ENCODE results near the gene ZEB2. TPM values are rescaled to one million over a fixed set of nuclear protein-coding genes. Genes with fewer than 3 reads are reported as not detected.
A peak's percentile ranks its signal among the peaks of the same experiment; 100 is the strongest.

ZEB2 gene
- total RNA-seq, 2 donors from 2014 or later: 22.5 to 58.2 TPM

DNA sequence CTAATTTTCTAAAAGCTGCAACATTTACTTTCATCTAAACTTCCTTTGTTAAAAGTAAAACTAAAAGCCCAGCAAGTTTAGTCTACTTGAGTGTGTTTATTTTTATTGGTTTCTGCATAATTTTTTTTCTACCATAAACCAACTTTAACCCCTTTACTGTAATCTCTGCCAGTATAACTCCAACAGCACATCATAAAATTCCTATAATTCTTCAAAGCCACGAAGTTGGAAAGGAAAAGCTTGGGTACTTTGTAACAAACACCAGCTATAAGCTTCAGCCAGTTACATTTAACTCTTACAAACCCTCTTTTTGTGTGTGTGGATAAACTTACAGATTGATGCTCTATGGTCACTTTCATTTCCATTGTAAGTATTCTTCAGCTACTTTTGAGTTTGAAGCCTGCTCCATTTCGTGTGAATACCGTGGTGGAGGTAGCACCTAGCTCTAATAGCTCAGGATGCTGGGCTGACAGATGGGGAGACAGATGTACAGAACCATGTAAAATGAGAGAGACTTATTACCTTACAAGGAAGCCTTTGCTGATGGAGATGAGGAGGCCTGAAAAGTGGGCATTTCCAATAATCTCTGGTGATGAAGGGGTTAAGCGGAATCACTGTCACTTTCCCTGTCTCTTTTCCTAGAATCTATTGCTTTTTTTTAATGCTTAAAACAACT, 42.5 kb downstream of the ZEB2 start:
- Mint-ChIP-seq H3K4me1 (ENCODE audit: low read depth) (peaks cover 26% of the 10 kb centered on the region), H3K4me3 (peak overlapping the region in 1 of 2 donors; percentile 12), H3K27me3 (ENCODE audit: low read depth) (no peaks in the 10 kb centered on the region), H3K36me3 (ENCODE audit: insufficient read depth in 2 of 2) (no peaks in the 10 kb centered on the region), H3K27ac (no peak overlapping the region), H3K9me3 (no peaks in the 10 kb centered on the region)
- ATAC-seq (replicated peaks in 1 of 2) (no peak), DNase-seq (no peak)

DNA sequence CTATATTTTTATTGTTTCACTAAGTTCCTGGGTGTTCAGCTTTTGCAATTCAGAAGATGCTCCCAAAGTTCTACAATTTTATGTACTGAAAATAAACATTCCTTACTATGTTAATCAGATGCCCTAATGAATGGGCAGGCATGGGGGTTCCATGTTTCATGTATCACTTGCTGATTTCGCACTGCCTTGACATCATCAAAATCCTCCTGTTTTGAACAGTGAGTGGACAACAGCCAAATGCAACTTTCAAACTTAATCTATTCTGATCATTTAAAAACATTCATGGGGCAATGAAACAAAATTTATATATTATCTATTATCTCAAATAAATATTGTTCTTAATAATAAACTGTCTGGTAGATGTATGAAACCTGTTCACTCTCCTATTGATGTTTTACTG, 43.2 kb downstream of the ZEB2 start:
- Mint-ChIP-seq H3K4me1 (ENCODE audit: low read depth) (peaks cover 20% of the 10 kb centered on the region), H3K9me3 (no peaks in the 10 kb centered on the region), H3K27me3 (ENCODE audit: low read depth) (no peaks in the 10 kb centered on the region), H3K27ac (no peak overlapping the region), H3K4me3 (no peak overlapping the region), H3K36me3 (ENCODE audit: insufficient read depth in 2 of 2) (no peaks in the 10 kb centered on the region)
- ATAC-seq (replicated peaks in 1 of 2) (no peak), DNase-seq (no peak)

DNA sequence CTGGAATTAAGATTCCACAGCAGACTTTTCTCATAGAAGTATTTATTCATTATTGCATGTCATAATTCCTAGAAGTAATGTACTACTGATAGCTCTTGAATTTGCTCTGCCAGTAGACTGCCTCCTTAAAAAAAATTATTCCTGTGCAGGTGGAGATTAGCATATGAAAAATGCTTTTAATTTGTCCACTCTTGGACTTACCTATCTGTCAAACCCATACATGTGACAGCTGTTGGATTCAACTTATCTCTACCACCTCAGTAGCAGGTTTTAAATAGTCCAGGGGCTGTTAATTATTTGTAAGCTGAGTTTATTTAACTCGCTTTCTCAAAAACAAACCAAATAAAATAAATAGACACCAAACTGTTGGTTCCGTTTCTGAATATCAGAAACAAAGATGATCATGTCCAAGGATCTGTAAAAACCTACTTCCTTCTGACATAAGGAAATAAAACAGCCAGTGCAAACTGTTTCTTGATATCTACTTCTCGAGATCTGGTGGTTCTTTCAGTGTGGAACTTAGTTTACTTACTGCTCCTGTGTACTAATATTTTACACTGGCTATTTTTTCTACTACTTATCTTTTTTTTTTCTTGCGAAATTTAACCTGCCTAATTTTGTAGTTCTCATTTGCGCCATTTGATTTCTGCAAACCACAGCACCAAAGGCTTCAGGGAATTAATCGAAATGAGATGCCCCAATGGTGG, 44.2 kb downstream of the ZEB2 start:
- Mint-ChIP-seq H3K36me3 (ENCODE audit: insufficient read depth in 2 of 2) (no peaks in the 10 kb centered on the region), H3K27ac (no peak overlapping the region), H3K27me3 (ENCODE audit: low read depth) (no peaks in the 10 kb centered on the region), H3K9me3 (no peaks in the 10 kb centered on the region), H3K4me1 (ENCODE audit: low read depth) (peaks cover 13% of the 10 kb centered on the region), H3K4me3 (no peak overlapping the region)
- ATAC-seq (replicated peaks in 1 of 2) (no peak), DNase-seq (no peak)

DNA sequence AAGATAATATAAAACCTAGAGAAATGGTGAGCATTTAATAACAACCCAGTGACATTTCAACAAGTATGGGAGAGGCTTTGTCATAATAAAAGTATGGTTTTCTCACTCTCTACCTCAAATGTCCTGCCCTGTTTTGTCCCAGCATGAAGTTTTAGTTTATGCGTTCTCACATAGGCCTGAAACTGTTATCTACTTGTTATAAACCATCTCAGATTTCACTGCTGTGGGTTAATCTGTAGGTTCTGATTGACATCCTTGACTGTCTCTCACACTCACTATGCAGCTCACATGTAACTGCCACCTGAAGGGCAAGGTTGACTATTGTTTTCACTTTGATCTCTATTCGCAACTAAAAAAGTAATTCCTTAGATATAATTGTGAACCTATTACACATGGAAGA, 44.9 kb downstream of the ZEB2 start:
- Mint-ChIP-seq H3K27ac (no peak overlapping the region), H3K4me3 (no peak overlapping the region), H3K27me3 (ENCODE audit: low read depth) (no peaks in the 10 kb centered on the region), H3K9me3 (no peaks in the 10 kb centered on the region), H3K4me1 (ENCODE audit: low read depth) (peaks cover 12% of the 10 kb centered on the region), H3K36me3 (ENCODE audit: insufficient read depth in 2 of 2) (no peaks in the 10 kb centered on the region)
- peak; percentile 41 to 61 for ATAC-seq (replicated peaks in 1 of 2)
- DNase-seq: no peak

DNA sequence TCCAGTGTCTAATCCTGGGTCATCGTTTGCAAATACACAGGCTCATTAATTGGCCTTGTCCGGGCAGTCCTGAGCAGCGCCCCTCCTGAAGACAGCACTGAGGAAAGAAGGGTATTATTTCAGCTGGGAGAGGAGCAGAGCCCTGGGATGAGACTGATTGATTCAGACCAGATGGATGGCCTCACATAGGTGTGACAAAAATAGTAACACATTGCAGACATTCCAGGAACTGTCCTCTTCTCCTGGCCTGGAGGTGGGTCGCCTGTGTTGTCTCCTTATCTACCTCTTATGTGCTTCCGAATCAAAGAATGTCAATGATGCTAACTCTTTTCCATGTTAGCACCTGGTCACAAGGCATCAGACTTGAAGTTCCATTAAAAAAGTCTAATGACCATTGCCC, 45.9 kb downstream of the ZEB2 start:
- Mint-ChIP-seq H3K27me3 (ENCODE audit: low read depth) (no peaks in the 10 kb centered on the region), H3K27ac (no peak overlapping the region), H3K4me1 (ENCODE audit: low read depth) (peaks cover 12% of the 10 kb centered on the region), H3K4me3 (no peak overlapping the region), H3K36me3 (ENCODE audit: insufficient read depth in 2 of 2) (no peaks in the 10 kb centered on the region), H3K9me3 (no peaks in the 10 kb centered on the region)
- DNase-seq: no peak
- no peak for ATAC-seq (replicated peaks in 1 of 2)

DNA sequence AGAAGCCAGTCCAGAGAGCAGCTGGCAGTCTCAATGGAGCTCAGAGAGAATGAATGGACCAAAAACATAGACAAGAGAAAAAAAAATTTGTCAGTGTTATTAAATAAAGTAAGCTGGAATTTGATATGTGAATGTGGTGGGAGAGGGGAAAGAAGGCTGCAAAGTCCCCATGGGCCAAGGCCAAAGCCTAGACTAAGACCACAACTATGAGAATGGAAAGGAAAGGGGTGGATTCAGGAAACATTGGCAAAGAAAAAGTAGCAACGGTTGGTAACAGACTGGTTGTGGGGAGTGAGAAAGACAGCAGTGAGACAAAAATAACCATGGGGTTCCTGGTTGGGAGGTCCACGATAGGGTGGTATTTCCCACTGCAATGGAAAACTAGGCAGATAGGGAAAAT, 47.0 kb downstream of the ZEB2 start:
- H3K36me3 Mint-ChIP-seq (ENCODE audit: insufficient read depth in 2 of 2): peaks cover 0 to under 1% of the 10 kb centered on the region in 2 donors
- ATAC-seq (replicated peaks in 1 of 2) (no peak), DNase-seq (no peak)
- H3K27me3 Mint-ChIP-seq (ENCODE audit: low read depth): peaks cover 4% of the 10 kb centered on the region
- H3K9me3 Mint-ChIP-seq: no peaks in the 10 kb centered on the region
- no peak overlapping the region for H3K27ac Mint-ChIP-seq
- peaks cover 13% of the 10 kb centered on the region for H3K4me1 Mint-ChIP-seq (ENCODE audit: low read depth)
- H3K4me3 Mint-ChIP-seq: no peak overlapping the region

DNA sequence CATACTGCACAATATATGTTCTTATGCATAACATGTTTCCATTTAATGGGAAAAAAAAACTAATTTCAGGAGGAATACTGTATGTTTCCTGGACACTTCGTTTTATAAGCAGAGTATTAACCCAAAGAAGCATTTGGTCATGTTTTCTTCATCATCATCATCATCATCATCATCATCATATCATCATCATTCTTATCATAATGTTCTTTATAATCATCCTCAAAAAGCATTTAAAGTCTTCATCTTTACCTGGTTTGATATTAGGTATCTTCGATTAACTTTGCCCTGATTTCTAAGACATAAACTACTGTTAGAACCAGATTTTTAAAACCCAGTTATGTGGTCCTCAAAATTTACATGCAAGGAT, 47.9 kb downstream of the ZEB2 start:
- Mint-ChIP-seq H3K4me3 (no peak overlapping the region), H3K4me1 (ENCODE audit: low read depth) (peaks cover 16% of the 10 kb centered on the region), H3K9me3 (no peaks in the 10 kb centered on the region), H3K27ac (no peak overlapping the region), H3K27me3 (ENCODE audit: low read depth) (peaks cover 9% of the 10 kb centered on the region), H3K36me3 (ENCODE audit: insufficient read depth in 2 of 2) (peaks cover 0 to 3% of the 10 kb centered on the region in 2 donors)
- ATAC-seq (replicated peaks in 1 of 2): no peak
- no peak for DNase-seq

DNA sequence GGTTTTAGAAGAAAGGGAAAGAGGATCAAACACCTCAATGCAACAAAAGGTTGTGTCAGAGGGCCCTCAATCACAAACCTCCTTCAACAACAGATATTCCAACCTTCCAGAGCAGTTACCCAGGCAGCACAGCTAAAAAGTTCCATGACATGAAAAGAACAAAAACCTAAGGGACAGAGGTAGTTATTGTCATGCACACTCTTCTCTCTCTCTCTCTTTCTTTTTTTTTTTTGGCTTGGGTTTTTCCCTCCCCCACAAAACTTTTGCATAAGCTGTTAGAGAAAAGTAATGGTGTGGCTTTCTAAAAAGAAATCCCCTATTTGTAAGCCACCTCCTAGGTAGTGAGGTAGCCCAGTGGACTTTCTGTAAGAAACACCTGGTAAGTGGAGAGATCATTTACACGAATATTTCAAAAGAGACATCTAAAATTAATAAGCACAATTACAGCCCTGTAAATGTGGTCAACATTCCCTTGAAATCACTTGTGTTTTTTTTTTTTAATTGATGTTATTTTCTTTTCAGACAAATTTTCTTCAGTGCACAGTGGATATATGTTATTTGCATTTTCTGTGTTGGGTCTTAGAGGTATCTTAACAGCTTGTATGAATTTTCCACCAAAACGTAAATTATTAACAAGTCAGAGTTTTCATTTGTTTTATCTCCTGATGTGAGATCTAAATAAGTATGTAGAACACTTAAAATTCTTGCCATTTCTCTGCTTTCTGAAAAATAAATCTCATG, 48.4 kb downstream of the ZEB2 start:
- peak overlapping the region; percentile 25 to 65 for H3K4me3 Mint-ChIP-seq
- peaks cover 9% of the 10 kb centered on the region for H3K27me3 Mint-ChIP-seq (ENCODE audit: low read depth)

DNA sequence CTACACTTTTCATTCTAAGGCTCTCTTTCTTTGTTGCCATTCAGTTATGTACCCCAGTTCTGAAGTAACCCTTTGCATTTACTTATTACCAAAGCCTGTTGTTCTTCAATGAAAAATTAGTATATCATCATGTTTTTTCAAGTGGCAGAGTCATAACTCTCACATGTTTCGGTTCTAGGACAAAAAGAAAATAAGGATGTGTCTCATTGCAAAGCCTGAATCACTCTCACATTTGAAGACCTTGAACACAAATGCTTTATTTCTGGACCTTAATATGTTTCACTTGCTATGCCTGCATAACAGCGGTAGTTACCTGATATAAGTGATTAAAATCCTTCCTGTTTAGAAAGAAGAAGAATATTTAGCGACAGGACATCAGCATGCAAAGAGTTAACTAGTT, 49.1 kb downstream of the ZEB2 start:
- Mint-ChIP-seq H3K4me3 (peak overlapping the region in 1 of 2 donors; percentile 65), H3K36me3 (ENCODE audit: insufficient read depth in 2 of 2) (peaks cover 0 to 3% of the 10 kb centered on the region in 2 donors), H3K9me3 (no peaks in the 10 kb centered on the region), H3K27me3 (ENCODE audit: low read depth) (peaks cover 9% of the 10 kb centered on the region), H3K27ac (peak overlapping the region; percentile 79), H3K4me1 (ENCODE audit: low read depth) (peaks cover 15% of the 10 kb centered on the region)
- ATAC-seq (replicated peaks in 1 of 2): peak in 1 of 2 donors; percentile 24
- DNase-seq: no peak

More for the DNA sequence above, 48.4 kb downstream of the ZEB2 start:
- peaks cover 0 to 3% of the 10 kb centered on the region in 2 donors for H3K36me3 Mint-ChIP-seq (ENCODE audit: insufficient read depth in 2 of 2)
- peaks cover 16% of the 10 kb centered on the region for H3K4me1 Mint-ChIP-seq (ENCODE audit: low read depth)
- H3K27ac Mint-ChIP-seq: peak overlapping the region; percentile 79
- H3K9me3 Mint-ChIP-seq: no peaks in the 10 kb centered on the region
- ATAC-seq (replicated peaks in 1 of 2) (peak; percentile 68 to 73), DNase-seq (no peak)

DNA sequence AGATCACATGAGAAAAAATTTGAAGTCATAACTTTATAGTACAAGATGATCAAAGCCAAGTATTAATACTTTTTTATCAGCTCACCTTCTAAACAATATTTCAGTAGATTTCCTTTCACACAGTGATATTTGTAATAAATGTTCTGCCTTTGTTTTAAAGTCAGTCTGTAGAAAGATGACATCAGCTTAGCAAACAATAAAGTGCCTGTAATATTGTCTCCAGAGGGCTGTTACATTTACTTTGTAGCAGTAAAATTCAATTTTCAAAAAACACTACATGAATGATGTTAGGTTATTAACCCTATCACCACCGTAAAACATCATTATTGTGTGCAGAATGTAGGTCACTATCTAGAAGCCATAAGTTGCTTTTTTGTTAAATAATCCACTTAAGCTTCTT, 49.6 kb downstream of the ZEB2 start:
- ATAC-seq (replicated peaks in 1 of 2): no peak
- H3K27ac Mint-ChIP-seq: no peak overlapping the region
- no peaks in the 10 kb centered on the region for H3K9me3 Mint-ChIP-seq
- H3K4me3 Mint-ChIP-seq: peak overlapping the region in 1 of 2 donors; percentile 65
- H3K27me3 Mint-ChIP-seq (ENCODE audit: low read depth): peaks cover 9% of the 10 kb centered on the region
- peaks cover 10% of the 10 kb centered on the region for H3K4me1 Mint-ChIP-seq (ENCODE audit: low read depth)
- no peak for DNase-seq
- H3K36me3 Mint-ChIP-seq (ENCODE audit: insufficient read depth in 2 of 2): peaks cover 0 to 3% of the 10 kb centered on the region in 2 donors

DNA sequence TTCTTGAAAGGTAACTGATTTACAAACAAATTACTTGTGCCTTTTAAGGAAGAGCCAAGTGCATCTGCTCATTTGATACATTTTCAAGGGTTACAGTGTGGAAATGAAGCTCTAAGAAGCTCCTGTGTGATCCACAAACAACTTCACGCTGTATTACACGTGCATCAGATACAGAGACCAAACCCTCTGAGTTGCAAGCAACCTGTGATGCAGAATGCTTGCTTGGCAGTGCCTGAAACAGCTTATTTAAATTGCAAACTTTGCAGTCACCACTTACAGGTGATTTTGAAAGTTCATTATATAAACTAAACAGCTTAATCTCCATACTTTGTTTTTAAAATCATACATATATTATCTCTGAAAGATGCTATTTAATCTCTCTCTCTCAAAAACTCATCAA, 50.1 kb downstream of the ZEB2 start:
- H3K27ac Mint-ChIP-seq: no peak overlapping the region
- H3K9me3 Mint-ChIP-seq: no peaks in the 10 kb centered on the region
- H3K36me3 Mint-ChIP-seq (ENCODE audit: insufficient read depth in 2 of 2): peaks cover 0 to 3% of the 10 kb centered on the region in 2 donors
- no peak overlapping the region for H3K4me3 Mint-ChIP-seq
- peaks cover 5% of the 10 kb centered on the region for H3K4me1 Mint-ChIP-seq (ENCODE audit: low read depth)
- ATAC-seq (replicated peaks in 1 of 2) (no peak), DNase-seq (no peak)
- H3K27me3 Mint-ChIP-seq (ENCODE audit: low read depth): peaks cover 9% of the 10 kb centered on the region

DNA sequence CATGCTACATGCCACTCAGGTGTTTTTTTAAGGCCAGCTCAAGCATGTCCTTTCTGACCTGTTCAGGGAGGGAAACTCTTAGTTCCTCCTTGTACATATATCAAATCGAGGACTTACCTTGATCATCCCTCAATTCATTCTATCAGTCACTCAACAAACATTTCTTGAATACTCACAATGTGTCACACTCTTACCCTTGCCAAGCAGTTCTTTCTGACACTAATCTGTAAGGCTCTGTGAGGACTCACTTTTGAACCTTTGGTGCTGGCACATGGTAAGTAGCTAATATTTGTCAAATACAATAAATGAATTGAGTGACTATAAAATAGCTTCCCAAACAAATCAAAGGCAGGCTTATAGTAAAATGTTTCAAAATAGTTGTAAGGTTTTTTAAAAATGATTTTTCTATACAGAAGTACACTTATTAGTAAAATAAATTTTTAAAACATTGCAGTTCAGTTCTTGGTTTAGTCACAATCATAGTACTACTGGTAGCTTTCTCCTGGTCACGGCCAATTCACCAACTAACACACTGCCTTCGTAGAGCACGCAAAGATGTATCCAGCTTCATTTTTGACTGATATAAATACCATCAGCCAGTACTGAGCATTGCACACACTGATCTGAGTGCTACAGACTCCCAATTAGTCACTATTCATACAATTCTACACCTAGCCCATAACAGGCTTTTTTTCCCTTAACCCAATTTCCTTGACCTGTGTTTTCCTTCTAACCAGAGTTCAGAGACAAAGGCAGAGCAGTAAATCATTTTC, 50.9 kb downstream of the ZEB2 start:
- ATAC-seq (replicated peaks in 1 of 2): peak in 1 of 2 donors; percentile 50
- H3K4me1 Mint-ChIP-seq (ENCODE audit: low read depth): peaks cover 5% of the 10 kb centered on the region
- no peak overlapping the region for H3K4me3 Mint-ChIP-seq
- no peak for DNase-seq
- H3K9me3 Mint-ChIP-seq: no peaks in the 10 kb centered on the region
- peaks cover 0 to 3% of the 10 kb centered on the region in 2 donors for H3K36me3 Mint-ChIP-seq (ENCODE audit: insufficient read depth in 2 of 2)
- H3K27me3 Mint-ChIP-seq (ENCODE audit: low read depth): peaks cover 9% of the 10 kb centered on the region
- no peak overlapping the region for H3K27ac Mint-ChIP-seq

All from activated T-cell treated with anti-CD3 and anti-CD28 coated beads, Interleukin-2, amount 50 U/mL, for 72 hours (primary cell).